GM12878 (cell line): Measurements from ENCODE around the gene RANGAP1. TPM values are rescaled to one million over a fixed set of nuclear protein-coding genes. Genes with fewer than 3 reads are reported as not detected.

ENCODE experiments used
- ATAC-seq: fragments of 200-7000 bp; cut with Tn5 transposase; 3 replicates; pipeline ENCODE4 v1.9.1; 2020; ENCODE audit warnings: mild to moderate bottlenecking, moderate library complexity
- Bru-seq: library from RNA; stranded (reverse); fragments of 400-500 nt; gene quantifications from one replicate; lab custom pipeline; 2021; lab: Mats Ljungman, UMichigan
- BruChase-seq, 2 experiments: library from RNA; stranded (reverse); fragments of 400-500 nt; gene quantifications; one replicate each; lab custom pipeline; 2021; lab: Mats Ljungman, UMichigan
- BruUV-seq: library from RNA; stranded (reverse); fragments of 400-500 nt; replicated peaks from 2 replicates; lab custom pipeline; 2021; lab: Mats Ljungman, UMichigan
- CTCF ChIA-PET: fragments of 300-600 bp; sonication (Branson Sonifier 250); formaldehyde crosslinking; extraction: SDS; loops from one replicate; lab custom pipeline; 2021; ENCODE audit warnings: inconsistent platforms; lab: Yijun Ruan, JAX
- POLR2A ChIA-PET: fragments of 350-600 bp; formaldehyde crosslinking; extraction: SDS; loops from one replicate; lab custom pipeline; 2021; ENCODE audit warnings: inconsistent platforms; lab: Charles Lee
- RAD21 ChIA-PET: fragments of 300-600 bp; sonication (Branson Sonifier 250); formaldehyde crosslinking; loops from one replicate; lab custom pipeline; 2023; ENCODE audit warnings: antibody characterized with exemption; ENCODE audit not compliant: unreplicated experiment; lab: Charles Lee
- SMC1A ChIA-PET: fragments of 300-600 bp; sonication (Branson Sonifier 250); formaldehyde crosslinking; loops from one replicate; lab custom pipeline; 2023; ENCODE audit not compliant: unreplicated experiment, uncharacterized antibody; lab: Charles Lee
- DNase-seq: peaks from one replicate; pipeline ENCODE4 v3.0.0-alpha.2; 2011; ENCODE audit warnings: low read depth, low spot score
- FAIRE-seq: peaks from 3 replicates; lab custom pipeline; 2011; peaks lifted over from hg19 to GRCh38; lab: Jason Lieb, UNC
- H2AFZ ChIP-seq: 2 replicates; pipeline ENCODE4 v1.6.0; 2011; ENCODE audit warnings: low read depth, low read length, control low read depth; ENCODE audit not compliant: control insufficient read depth
- H3K27ac ChIP-seq: 2 replicates; pipeline ENCODE4 v1.5.1; 2011; ENCODE audit warnings: control low read depth; ENCODE audit not compliant: control insufficient read depth, insufficient read depth
- H3K27me3 ChIP-seq, 2 experiments: replicated peaks in 1 of 2; 2 replicates each; pipeline versions ENCODE4 v1.6.0 to v1.6.1; 2011; ENCODE audit warnings: low read length in 1 of 2; ENCODE audit not compliant: control insufficient read depth in 2 of 2, insufficient read depth in 2 of 2
- H3K36me3 ChIP-seq, 2 experiments: 2 replicates each; pipeline ENCODE4 v1.5.1; 2011; ENCODE audit warnings: low read length in 1 of 2; ENCODE audit not compliant: control insufficient read depth in 2 of 2, insufficient read depth in 2 of 2
- H3K4me1 ChIP-seq: 2 replicates; pipeline ENCODE4 v1.6.1; 2011; ENCODE audit warnings: mild to moderate bottlenecking, low read length, moderate library complexity, mixed read lengths; ENCODE audit not compliant: control insufficient read depth, insufficient read depth
- H3K4me2 ChIP-seq: 2 replicates; pipeline ENCODE4 v1.6.0; 2011; ENCODE audit warnings: control low read depth; ENCODE audit not compliant: control insufficient read depth, insufficient read depth
- H3K4me3 ChIP-seq: fragments of 200-600 bp; sonication (generic); 2 replicates; pipeline ENCODE4 v1.5.1; 2016
- H3K79me2 ChIP-seq: 2 replicates; pipeline ENCODE4 v1.6.0; 2011; ENCODE audit warnings: low read length; ENCODE audit not compliant: control insufficient read depth, insufficient read depth
- H3K9ac ChIP-seq: 2 replicates; pipeline ENCODE4 v1.8.0; 2011; ENCODE audit warnings: low read length, control low read depth, mixed read lengths; ENCODE audit not compliant: control insufficient read depth, insufficient read depth
- H3K9me3 ChIP-seq: replicated peaks from 3 replicates; pipeline ENCODE4 v1.5.1; 2011; ENCODE audit warnings: mild to moderate bottlenecking, low read length; ENCODE audit not compliant: control insufficient read depth, insufficient read depth
- H4K20me1 ChIP-seq: 2 replicates; pipeline ENCODE4 v1.6.0; 2011; ENCODE audit not compliant: control insufficient read depth, insufficient read depth
- CHD2 ChIP-seq: IDR thresholded peaks from 2 replicates; pipeline ENCODE4 v1.6.1; 2011; ENCODE audit warnings: low read depth, low read length, improper control_type of control experiment, borderline replicate concordance
- ESRRA ChIP-seq: IDR thresholded peaks from 2 replicates; pipeline ENCODE4 v1.6.1; 2012; ENCODE audit warnings: mild to moderate bottlenecking, low read length, improper control_type of control experiment
- HDAC2 ChIP-seq: fragments of 200-600 bp; sonication (generic); IDR thresholded peaks from 2 replicates; pipeline ENCODE4 v1.6.1; 2017
- KDM1A ChIP-seq: fragments of 200-600 bp; sonication (generic); IDR thresholded peaks from 2 replicates; pipeline ENCODE4 v1.6.1; 2016; ENCODE audit warnings: borderline replicate concordance
- KLF5 ChIP-seq: fragments of 450-650 bp; IDR thresholded peaks from 2 replicates; pipeline ENCODE4 v1.6.1; 2014; ENCODE audit warnings: mild to moderate bottlenecking; ENCODE audit not compliant: partially characterized antibody
- POU2F2 ChIP-seq: IDR thresholded peaks from 3 replicates; pipeline ENCODE4 v1.6.1; 2011; ENCODE audit warnings: low read depth, mild to moderate bottlenecking, low read length, borderline replicate concordance
- RCOR1 ChIP-seq: conservative IDR thresholded peaks from 2 replicates; pipeline ENCODE4 v1.6.1; 2012; ENCODE audit warnings: low read depth, low read length, improper control_type of control experiment
- TAF1 ChIP-seq: IDR thresholded peaks from 2 replicates; pipeline ENCODE4 v1.6.1; 2011; ENCODE audit warnings: mild to moderate bottlenecking, low read depth, low read length, borderline replicate concordance
- WGBS: methylation state at CpG from one replicate; pipeline ENCODE4 v1.1.6; 2016; ENCODE audit warnings: low lambda C conversion rate; ENCODE audit not compliant: insufficient replicate concordance, insufficient coverage; ENCODE audit errors: missing lambda C conversion rate; 5-methylcytosine and 5-hydroxymethylcytosine counted together
- in situ Hi-C: fragments of 300-500 bp; cut with MboI; formaldehyde crosslinking; loops from 9 replicates; pipeline ENCODE4 v1.14.3; 2018; ENCODE audit warnings: mixed read lengths
- intact Hi-C: fragments of 100-400 bp; cut with micrococcal nuclease; formaldehyde crosslinking; loops from one replicate; pipeline ENCODE4 v1.14.2; 2022; ENCODE audit not compliant: unreplicated experiment
- long read RNA-seq, 2 experiments: library from polyadenylated mRNA; unstranded; transcript quantifications; one replicate each; pipeline ENCODE4 v2.0.0, GENCODE V29; 2019 to 2020
- polyA minus RNA-seq, 3 experiments: library from RNA; depleted of rRNA, polyadenylated mRNA; stranded (reverse); fragments of >200 nt; gene quantifications; 2 replicates each; pipeline ENCODE4 v1.2.3, GENCODE V29; 2011
- polyA plus RNA-seq, 11 experiments: library from polyadenylated mRNA; depleted of rRNA in 4 of 11; unstranded in 6 of 11; stranded (reverse) in 5 of 11; fragments of >200 nt; fragmentation: Nextera tagmentation in 4 of 11; fragmentation: Illumina TruSeq in 1 of 11; extraction: Ambion mirVana in 4 of 11; extraction: Trizol in 1 of 11; gene quantifications; 1 replicate in 1 of 11; 2 replicates in 10 of 11; pipeline versions ENCODE4 v1.2.1 to v1.2.3, GENCODE V29; 2011 to 2016; ENCODE audit warnings: inconsistent platforms in 2 of 11, missing spikeins in 2 of 11, low read depth in 1 of 11
- total RNA-seq, 4 experiments: library from RNA; depleted of rRNA in 3 of 4; stranded (reverse); fragments of >200 nt in 3 of 4; fragmentation: Illumina TruSeq in 1 of 4; extraction: Trizol in 1 of 4; gene quantifications; 2 replicates each; pipeline versions ENCODE4 v1.2.1 to v1.2.3, GENCODE V29; 2013 to 2021
- TF ChIP-seq, protein P1 (sequence below): fragments of 450-650 bp; IDR thresholded peaks from 2 replicates; pipeline ENCODE4 v1.6.1; 2017; ENCODE audit warnings: mild to moderate bottlenecking, moderate library complexity

Gene RANGAP1, protein sequence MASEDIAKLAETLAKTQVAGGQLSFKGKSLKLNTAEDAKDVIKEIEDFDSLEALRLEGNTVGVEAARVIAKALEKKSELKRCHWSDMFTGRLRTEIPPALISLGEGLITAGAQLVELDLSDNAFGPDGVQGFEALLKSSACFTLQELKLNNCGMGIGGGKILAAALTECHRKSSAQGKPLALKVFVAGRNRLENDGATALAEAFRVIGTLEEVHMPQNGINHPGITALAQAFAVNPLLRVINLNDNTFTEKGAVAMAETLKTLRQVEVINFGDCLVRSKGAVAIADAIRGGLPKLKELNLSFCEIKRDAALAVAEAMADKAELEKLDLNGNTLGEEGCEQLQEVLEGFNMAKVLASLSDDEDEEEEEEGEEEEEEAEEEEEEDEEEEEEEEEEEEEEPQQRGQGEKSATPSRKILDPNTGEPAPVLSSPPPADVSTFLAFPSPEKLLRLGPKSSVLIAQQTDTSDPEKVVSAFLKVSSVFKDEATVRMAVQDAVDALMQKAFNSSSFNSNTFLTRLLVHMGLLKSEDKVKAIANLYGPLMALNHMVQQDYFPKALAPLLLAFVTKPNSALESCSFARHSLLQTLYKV
- total RNA-seq (2013; cell fraction: nucleolus; rRNA removed), result 33.3 and 37.6 TPM in 2 replicates
- total RNA-seq (2014; rRNA removed) (52.2 and 65.3 TPM in 2 replicates), total RNA-seq (2014; rRNA removed; fragmentation: Illumina TruSeq; extraction: Trizol) (36.1 and 40.3 TPM in 2 replicates), total RNA-seq (2021) (103 and 109 TPM in 2 replicates), polyA plus RNA-seq (2011; rRNA removed) (34.3 and 55.1 TPM in 2 replicates), polyA plus RNA-seq (2014; fragmentation: Illumina TruSeq; extraction: Trizol) (31.6 and 41.7 TPM in 2 replicates), polyA plus RNA-seq (2014; fragmentation: Nextera tagmentation; extraction: Ambion mirVana) (1 to 10 TPM; 2.5 to 9.1 TPM), polyA plus RNA-seq (2014; rRNA removed) (82.2 and 99.1 TPM in 2 replicates), polyA plus RNA-seq (2016; fragmentation: Nextera tagmentation; extraction: Ambion mirVana) (10 to 100 TPM; 77.1 to 80.8 TPM), polyA minus RNA-seq (2011; rRNA and poly(A)+ RNA removed) (67.0 and 100 TPM in 2 replicates), Bru-seq, nascent RNA (percentile 63 among the genes with signal in this experiment), BruChase-seq, experiment 1, labeled RNA remaining after a 6-hour chase (percentile 73 among the genes with signal in this experiment), BruChase-seq, experiment 2, labeled RNA remaining after a 2-hour chase (percentile 68 among the genes with signal in this experiment)
- polyA plus RNA-seq (2011; ENCODE audit: low read depth), result 18.4 TPM
- 94.6 and 118 TPM in 2 replicates for polyA plus RNA-seq (2011; cell fraction: cytosol; rRNA removed)
- 86.8 and 134 TPM in 2 replicates for polyA plus RNA-seq (2011; cell fraction: nucleus; rRNA removed)
- polyA plus RNA-seq (2012), result 33.3 and 36.4 TPM in 2 replicates
- 36.2 and 43.8 TPM in 2 replicates for polyA minus RNA-seq (2011; cell fraction: cytosol; rRNA and poly(A)+ RNA removed)
- polyA minus RNA-seq (2011; cell fraction: nucleus; rRNA and poly(A)+ RNA removed), result 17.5 and 34.1 TPM in 2 replicates
- long read RNA-seq, experiment 1, full-length matches to known transcripts, result 34 of 48 reads
- long read RNA-seq, experiment 1, partial matches to known transcripts, result 9 of 48 reads
- long read RNA-seq, experiment 1, other reads (novel, unspliced or antisense), result 5 of 48 reads
- long read RNA-seq, experiment 2, partial matches to known transcripts, result 5 of 9 reads
- long read RNA-seq, experiment 2, other reads (novel, unspliced or antisense), result 2 of 9 reads

DNA sequence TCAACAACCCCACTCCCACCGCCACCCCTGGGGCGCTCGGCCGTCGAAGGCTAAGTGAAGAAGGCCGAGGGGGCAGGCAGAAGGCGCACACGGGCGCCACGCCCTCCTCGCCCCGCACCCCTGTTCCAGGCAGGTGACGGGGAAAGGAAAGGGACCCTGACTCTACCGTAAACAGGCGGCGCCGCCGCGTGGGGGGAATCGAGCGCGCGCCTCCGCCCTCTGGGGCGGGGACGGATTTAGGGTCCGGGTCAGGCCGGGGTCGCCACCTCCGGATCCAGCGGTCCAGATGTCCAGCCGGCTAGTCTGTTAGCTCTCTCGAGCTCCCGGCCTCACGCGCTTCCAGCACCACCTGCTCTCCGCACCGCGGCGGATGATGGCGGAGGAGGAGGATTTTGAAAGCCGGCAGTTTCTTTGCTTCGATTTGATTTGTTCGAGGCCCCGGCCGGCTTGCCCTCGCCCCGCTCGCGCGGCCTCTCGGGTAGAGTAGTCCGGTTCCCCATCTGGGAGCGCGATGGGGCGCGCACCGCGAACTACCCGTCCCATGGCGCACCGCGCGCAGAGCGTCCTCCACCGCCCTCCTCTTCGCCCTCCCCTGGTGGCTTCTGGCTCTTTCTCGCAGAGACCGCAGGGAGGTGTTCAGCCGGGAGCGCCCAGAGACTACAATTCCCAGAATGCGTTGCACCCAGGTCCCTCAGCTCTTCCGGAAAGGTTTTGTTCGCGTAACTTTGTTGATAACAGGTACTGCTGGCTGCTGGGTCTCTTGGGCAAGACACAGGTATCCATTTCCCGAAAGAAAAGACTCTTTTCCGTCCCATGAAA lies at the start of gene RANGAP1:
Gene RANGAP1, minus strand, starts transcription at position 368 of the 819 bp plus-strand sequence. CDS start 5,143 bp downstream, outside the sequence.
- ChIA-PET RAD21 (interaction anchor here (0.6 to 2.1 kb wide), 7 partner anchors 15 to 470 kb away, joined by 3 to 12 read pairs (median 4); partner anchors contain the start of genes ACO2, PHF5A, TEF and ZC3H7B), SMC1A (interaction anchor here (0.8 to 1.5 kb wide), 6 partner anchors 11 to 363 kb away, joined by 3 to 4 read pairs (median 4); partner anchors contain the start of gene ZC3H7B), CTCF (interaction anchor here (0.8 to 2.0 kb wide), 7 partner anchors 15 to 363 kb away, joined by 3 to 7 read pairs (median 3); partner anchors contain the start of gene ZC3H7B), POLR2A (interaction anchor here (0.6 to 2.0 kb wide), 7 partner anchors 10 to 334 kb away, joined by 3 to 19 read pairs (median 3); partner anchors contain the start of genes TEF and ZC3H7B)
- Histone ChIP-seq H3K79me2 (peaks cover 25% of the 10 kb centered on the region), H3K4me2 (peak within 1 kb of the TSS; percentile 90), H2AFZ (peak within 1 kb of the TSS; percentile 95), H3K27me3 (no peaks in the 10 kb centered on the region), H3K9ac (peak within 1 kb of the TSS; percentile 87), H3K4me1 (peaks cover 7% of the 10 kb centered on the region), H4K20me1 (no peaks in the 10 kb centered on the region), H3K27ac (peak within 1 kb of the TSS; percentile 81), H3K36me3 (no peaks in the 10 kb centered on the region; a peak in 3 of 4 replicates), H3K9me3 (no peaks in the 10 kb centered on the region), H3K4me3 (peak within 1 kb of the TSS; percentile 96)
- FAIRE-seq, result peak; percentile 86
- under 1% methylated on average over 63 of the region's 77 CpGs for WGBS
- TSS peak; percentile 72 for BruUV-seq
- ATAC-seq, result peak; percentile 98
- peak; percentile 98 for DNase-seq
- intact Hi-C loops, result loop anchor here (1.0 kb wide), 1 partner anchor 95 kb away; the partner anchor contains the start of gene TEF
- in situ Hi-C loops, result no loop called here
- TF ChIP-seq RCOR1, result no peak
- TF ChIP-seq HDAC2, result no peak
- 0 out of 2 replicates have a peak, but pooled peaks have one; percentile 40 for TF ChIP-seq ESRRA
- TF ChIP-seq, protein P1, sequence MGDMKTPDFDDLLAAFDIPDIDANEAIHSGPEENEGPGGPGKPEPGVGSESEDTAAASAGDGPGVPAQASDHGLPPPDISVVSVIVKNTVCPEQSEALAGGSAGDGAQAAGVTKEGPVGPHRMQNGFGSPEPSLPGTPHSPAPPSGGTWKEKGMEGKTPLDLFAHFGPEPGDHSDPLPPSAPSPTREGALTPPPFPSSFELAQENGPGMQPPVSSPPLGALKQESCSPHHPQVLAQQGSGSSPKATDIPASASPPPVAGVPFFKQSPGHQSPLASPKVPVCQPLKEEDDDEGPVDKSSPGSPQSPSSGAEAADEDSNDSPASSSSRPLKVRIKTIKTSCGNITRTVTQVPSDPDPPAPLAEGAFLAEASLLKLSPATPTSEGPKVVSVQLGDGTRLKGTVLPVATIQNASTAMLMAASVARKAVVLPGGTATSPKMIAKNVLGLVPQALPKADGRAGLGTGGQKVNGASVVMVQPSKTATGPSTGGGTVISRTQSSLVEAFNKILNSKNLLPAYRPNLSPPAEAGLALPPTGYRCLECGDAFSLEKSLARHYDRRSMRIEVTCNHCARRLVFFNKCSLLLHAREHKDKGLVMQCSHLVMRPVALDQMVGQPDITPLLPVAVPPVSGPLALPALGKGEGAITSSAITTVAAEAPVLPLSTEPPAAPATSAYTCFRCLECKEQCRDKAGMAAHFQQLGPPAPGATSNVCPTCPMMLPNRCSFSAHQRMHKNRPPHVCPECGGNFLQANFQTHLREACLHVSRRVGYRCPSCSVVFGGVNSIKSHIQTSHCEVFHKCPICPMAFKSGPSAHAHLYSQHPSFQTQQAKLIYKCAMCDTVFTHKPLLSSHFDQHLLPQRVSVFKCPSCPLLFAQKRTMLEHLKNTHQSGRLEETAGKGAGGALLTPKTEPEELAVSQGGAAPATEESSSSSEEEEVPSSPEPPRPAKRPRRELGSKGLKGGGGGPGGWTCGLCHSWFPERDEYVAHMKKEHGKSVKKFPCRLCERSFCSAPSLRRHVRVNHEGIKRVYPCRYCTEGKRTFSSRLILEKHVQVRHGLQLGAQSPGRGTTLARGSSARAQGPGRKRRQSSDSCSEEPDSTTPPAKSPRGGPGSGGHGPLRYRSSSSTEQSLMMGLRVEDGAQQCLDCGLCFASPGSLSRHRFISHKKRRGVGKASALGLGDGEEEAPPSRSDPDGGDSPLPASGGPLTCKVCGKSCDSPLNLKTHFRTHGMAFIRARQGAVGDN, result no peak
- no peak for TF ChIP-seq KDM1A
- TF ChIP-seq TAF1, result no peak; the same call in 1 of the 2 replicates
- peak; percentile 68; the same call in 2 of the 3 replicates for TF ChIP-seq POU2F2
- peak; percentile 79 for TF ChIP-seq CHD2
- TF ChIP-seq KLF5, result no peak
